Measurements from ENCODE around the gene SFPQ.

- no peak for TF ChIP-seq POLR2AphosphoS5 (IDR thresholded peaks at IDR 0.05)
- TF ChIP-seq CTCF (IDR thresholded peaks at IDR 0.05): no peak
Measured at GRCh38 chr1:35143737-35144508, 49.0 kb downstream of the SFPQ start.
